ENCODE results near the gene KLHL1. TPM values are rescaled to one million over a fixed set of nuclear protein-coding genes. Genes with fewer than 3 reads are reported as not detected.

KLHL1 gene
- not detected in 2 replicates for total RNA-seq

GRCh38 chr13:70108356-70109105, at the start of gene KLHL1:
KLHL1 (minus strand) TSS chr13:70108452; CDS start chr13:70107699, 753 bp downstream.

GRCh38 chr13:70107498-70108281, 562 bp downstream of the KLHL1 start, which contains the start of gene ATXN8OS:
ATXN8OS (plus strand) TSS chr13:70107826.

Small RNA genes within 50 kb of the gene (small RNA-seq; reads per million reads assigned to genes)
- gene RNY3P10 = not detected

Other genes with a start within 250 kb of the KLHL1 start
- gene ATXN8OS, start 626 bp downstream of the KLHL1 start, total RNA-seq = not detected in 2 replicates